IMR-90 (cell line): ENCODE results near the gene CMPK2. TPM values are rescaled to one million over a fixed set of nuclear protein-coding genes. Genes with fewer than 3 reads are reported as not detected.
A peak's percentile ranks its signal among the peaks of the same experiment; 100 is the strongest.

ENCODE experiments used
- ATAC-seq: fragments of 200-7000 bp; cut with Tn5 transposase; 2 replicates; pipeline ENCODE4 v1.9.1; 2020; ENCODE audit warnings: low read depth, mild to moderate bottlenecking, moderate library complexity
- BruUV-seq: library from RNA; stranded (reverse); fragments of 400-500 nt; replicated peaks from 2 replicates; lab custom pipeline; 2021; lab: Mats Ljungman, UMichigan
- CTCF ChIA-PET: fragments of 300-600 bp; formaldehyde crosslinking; extraction: SDS; loops from one replicate; lab custom pipeline; 2021; ENCODE audit warnings: antibody characterized with exemption; lab: Yijun Ruan, JAX
- POLR2A ChIA-PET: fragments of 300-600 bp; sonication (Branson Sonifier 250); formaldehyde crosslinking; loops from one replicate; lab custom pipeline; 2022; ENCODE audit warnings: antibody characterized with exemption; ENCODE audit not compliant: unreplicated experiment; lab: Charles Lee
- DNase-seq: peaks from one replicate; pipeline ENCODE4 v3.0.0; 2013
- H2AFZ ChIP-seq: replicated peaks from 2 replicates; pipeline ENCODE3; 2013; ENCODE audit warnings: low read length, mild to moderate bottlenecking; ENCODE audit not compliant: poor library complexity
- H2AK5ac ChIP-seq: 2 replicates; pipeline ENCODE4 v1.6.1; 2013; ENCODE audit warnings: low read depth, low read length, inconsistent platforms
- H2AK9ac ChIP-seq: replicated peaks from 2 replicates; pipeline ENCODE3; 2013; ENCODE audit warnings: mild to moderate bottlenecking, low read depth, low read length, moderate library complexity; ENCODE audit not compliant: poor library complexity
- H2BK120ac ChIP-seq: 2 replicates; pipeline ENCODE4 v1.6.1; 2013; ENCODE audit warnings: low read depth, low read length, inconsistent platforms
- H2BK15ac ChIP-seq: 3 replicates; pipeline ENCODE4 v1.6.1; 2013; ENCODE audit warnings: low read depth, low read length, inconsistent platforms
- H2BK20ac ChIP-seq: 2 replicates; pipeline ENCODE4 v1.6.1; 2013; ENCODE audit warnings: low read depth, mild to moderate bottlenecking, inconsistent platforms, low read length, moderate library complexity
- H2BK5ac ChIP-seq: 2 replicates; pipeline ENCODE4 v1.6.1; 2013; ENCODE audit warnings: mild to moderate bottlenecking, low read depth, low read length, inconsistent platforms; ENCODE audit not compliant: poor library complexity, severe bottlenecking
- H3K14ac ChIP-seq: replicated peaks from 2 replicates; pipeline ENCODE4 v1.6.1; 2013; ENCODE audit warnings: low read depth, low read length, inconsistent platforms
- H3K18ac ChIP-seq: 2 replicates; pipeline ENCODE4 v1.6.1; 2013; ENCODE audit warnings: low read depth, low read length, control low read depth
- H3K23ac ChIP-seq: 2 replicates; pipeline ENCODE4 v1.6.1; 2013; ENCODE audit warnings: low read depth, low read length, inconsistent platforms
- H3K27ac ChIP-seq: 2 replicates; pipeline ENCODE4 v1.5.1; 2013; ENCODE audit warnings: mild to moderate bottlenecking, control low read depth, low read length; ENCODE audit not compliant: insufficient read depth
- H3K27me3 ChIP-seq: 2 replicates; pipeline ENCODE4 v1.6.1; 2013; ENCODE audit warnings: low read length; ENCODE audit not compliant: control insufficient read depth, insufficient read depth
- H3K36me3 ChIP-seq: 2 replicates; pipeline ENCODE4 v1.6.1; 2013; ENCODE audit warnings: low read length, mixed read lengths; ENCODE audit not compliant: control insufficient read depth, insufficient read depth
- H3K4ac ChIP-seq: 2 replicates; pipeline ENCODE4 v1.6.1; 2013; ENCODE audit warnings: low read depth, low read length, inconsistent platforms
- H3K4me1 ChIP-seq: 2 replicates; pipeline ENCODE4 v1.6.1; 2013; ENCODE audit warnings: low read length, mixed read lengths; ENCODE audit not compliant: control insufficient read depth, insufficient read depth
- H3K4me2 ChIP-seq: 2 replicates; pipeline ENCODE4 v1.6.1; 2013; ENCODE audit warnings: low read depth, mild to moderate bottlenecking, control low read depth, low read length, moderate library complexity
- H3K4me3 ChIP-seq: 2 replicates; pipeline ENCODE4 v1.5.1; 2013; ENCODE audit warnings: low read depth, mild to moderate bottlenecking, control low read depth, low read length, moderate library complexity; ENCODE audit not compliant: insufficient read depth
- H3K56ac ChIP-seq: 2 replicates; pipeline ENCODE4 v1.6.1; 2013; ENCODE audit warnings: low read length, inconsistent platforms; ENCODE audit not compliant: insufficient read depth; ENCODE audit errors: extremely low read depth
- H3K79me1 ChIP-seq, 2 experiments: 2 replicates each; pipeline ENCODE4 v1.6.1; 2013; ENCODE audit warnings: low read length in 2 of 2, inconsistent platforms in 1 of 2, low read depth in 1 of 2
- H3K9ac ChIP-seq: 2 replicates; pipeline ENCODE4 v1.6.1; 2013; ENCODE audit warnings: low read depth, low read length, control low read depth
- H3K9me1 ChIP-seq: 2 replicates; pipeline ENCODE4 v1.6.1; 2013; ENCODE audit warnings: low read length, inconsistent platforms; ENCODE audit not compliant: insufficient read depth
- H3K9me3 ChIP-seq: 2 replicates; pipeline ENCODE4 v1.6.1; 2013; ENCODE audit warnings: low read length; ENCODE audit not compliant: control insufficient read depth, insufficient read depth
- H4K20me1 ChIP-seq: 2 replicates; pipeline ENCODE4 v1.6.1; 2013; ENCODE audit warnings: low read length, inconsistent platforms; ENCODE audit not compliant: insufficient read depth
- H4K5ac ChIP-seq: 2 replicates; pipeline ENCODE4 v1.6.1; 2013; ENCODE audit warnings: mild to moderate bottlenecking, low read depth, low read length, control low read depth
- H4K8ac ChIP-seq, 2 experiments: 2 replicates each; pipeline ENCODE4 v1.6.1; 2013; ENCODE audit warnings: low read depth in 2 of 2, low read length in 2 of 2, control low read depth in 1 of 2, inconsistent platforms in 1 of 2
- H4K91ac ChIP-seq: 2 replicates; pipeline ENCODE4 v1.6.1; 2013; ENCODE audit warnings: low read depth, low read length, inconsistent platforms; ENCODE audit not compliant: insufficient read depth
- CHD1 ChIP-seq: IDR thresholded peaks from 2 replicates; pipeline ENCODE4 v1.6.1; 2012; ENCODE audit warnings: low read depth, low read length, improper control_type of control experiment
- SMC3 ChIP-seq: fragments of 150-350 bp; IDR thresholded peaks from 2 replicates; pipeline ENCODE4 v1.6.1; 2016; ENCODE audit warnings: low read depth, mild to moderate bottlenecking, antibody characterized with exemption, low read length, moderate library complexity
- WGBS, 2 experiments: methylation state at CpG; one replicate each; pipeline versions ENCODE4 v1.1.5 to v1.1.7; 2013; ENCODE audit warnings: missing lambda C conversion rate in 2 of 2; ENCODE audit not compliant: insufficient read length in 1 of 2; ENCODE audit errors: extremely low coverage in 2 of 2; 5-methylcytosine and 5-hydroxymethylcytosine counted together
- dilution Hi-C: fragments of 300-500 bp; cut with HindIII; formaldehyde crosslinking; loops from one replicate; pipeline ENCODE4 v1.14.3; 2018; ENCODE audit warnings: low sequenced_read_pairs; ENCODE audit not compliant: unreplicated experiment
- in situ Hi-C: fragments of 300-500 bp; cut with MboI; formaldehyde crosslinking; loops from 3 replicates; pipeline ENCODE4 v1.14.3; 2019; ENCODE audit warnings: low sequenced_read_pairs, inconsistent platforms, mixed read lengths
- intact Hi-C: fragments of 100-400 bp; cut with micrococcal nuclease; formaldehyde crosslinking; loops from 2 replicates; pipeline ENCODE4 v1.10.0; 2022
- polyA plus RNA-seq, 3 experiments: library from polyadenylated mRNA; depleted of rRNA; stranded (reverse); fragments of >200 nt; gene quantifications; 2 replicates each; pipeline ENCODE4 v1.2.3, GENCODE V29; 2012; ENCODE audit warnings: low replicate concordance in 1 of 3
- total RNA-seq: library from RNA; depleted of rRNA; stranded (reverse); fragments of >200 nt; gene quantifications from 2 replicates; pipeline ENCODE4 v1.2.3, GENCODE V29; 2012
- TF ChIP-seq, protein P1 (sequence below): fragments of 150-350 bp; IDR thresholded peaks from 2 replicates; pipeline ENCODE4 v1.6.1; 2017; ENCODE audit warnings: mild to moderate bottlenecking, antibody characterized with exemption, low read length, low read depth

CMPK2 gene
- total and polyA plus RNA-seq, 2 of the 4 experiments (the other 2 are of a cell fraction), result 0.03 to 0.18 TPM

DNA sequence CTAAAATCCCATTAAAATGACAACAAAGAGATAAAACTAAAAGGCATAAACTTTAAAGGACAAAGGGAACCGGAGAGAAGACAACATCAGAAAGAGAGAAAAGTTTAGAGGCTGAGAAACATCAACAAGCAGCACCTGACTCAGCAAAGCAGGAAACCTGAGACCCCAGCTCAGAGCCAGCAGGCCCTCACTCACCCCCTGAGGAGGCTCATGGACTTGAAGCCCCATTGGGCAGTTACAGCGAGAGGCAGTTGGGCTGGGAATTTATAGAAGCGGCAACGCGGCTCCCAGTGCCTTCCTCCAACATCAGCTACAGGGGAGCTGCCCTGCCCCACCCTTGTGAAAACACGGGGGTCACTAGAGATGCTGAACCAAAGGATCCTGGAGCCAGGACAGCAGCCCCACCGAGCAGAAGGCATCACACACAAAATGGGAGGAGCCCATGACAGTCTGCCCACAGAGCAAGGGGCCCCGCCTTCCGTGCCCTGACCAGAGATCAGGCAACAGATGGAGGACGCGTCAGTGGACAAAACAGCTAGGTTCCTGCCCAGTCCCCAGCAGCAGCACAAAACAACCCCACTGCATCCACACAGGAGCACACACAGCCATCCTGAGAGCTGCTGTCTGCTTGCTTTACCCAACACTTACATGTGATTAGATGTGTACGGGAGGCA, 52.7 kb downstream of the CMPK2 start:
- Histone ChIP-seq H2BK120ac (no peak overlapping the region), H3K36me3 (no peaks in the 10 kb centered on the region), H3K4me3 (no peak overlapping the region), H3K4me1 (no peaks in the 10 kb centered on the region), H3K18ac (no peak overlapping the region), H3K27ac (no peak overlapping the region), H4K20me1 (no peaks in the 10 kb centered on the region), H2BK5ac (no peak overlapping the region), H3K79me1 (no peaks in the 10 kb centered on the region), H3K9me1 (no peaks in the 10 kb centered on the region), H3K9ac (no peak overlapping the region), H2AK5ac (no peak overlapping the region), H3K14ac (no peak overlapping the region), H3K9me3 (no peaks in the 10 kb centered on the region), H4K8ac (no peak overlapping the region), H3K23ac (no peak overlapping the region), H2AK9ac (no peak overlapping the region), H4K91ac (no peak overlapping the region; the same call in 1 of the 2 replicates), H3K56ac (no peak overlapping the region), H2BK15ac (no peak overlapping the region), H3K4me2 (no peak overlapping the region), H3K27me3 (no peaks in the 10 kb centered on the region; the same call in 1 of the 2 replicates), H2BK20ac (no peak overlapping the region), H4K5ac (no peak overlapping the region), H3K4ac (no peak overlapping the region), H2AFZ (peak overlapping the region; percentile 1)
- ChIA-PET POLR2A (no interaction called here), CTCF (no interaction called here)
- dilution Hi-C loops, result no loop called here
- in situ Hi-C loops, result no loop called here
- intact Hi-C loops, result no loop called here
- no TSS peak for BruUV-seq
- ATAC-seq, result no peak
- no peak for DNase-seq
- TF ChIP-seq, protein P1, sequence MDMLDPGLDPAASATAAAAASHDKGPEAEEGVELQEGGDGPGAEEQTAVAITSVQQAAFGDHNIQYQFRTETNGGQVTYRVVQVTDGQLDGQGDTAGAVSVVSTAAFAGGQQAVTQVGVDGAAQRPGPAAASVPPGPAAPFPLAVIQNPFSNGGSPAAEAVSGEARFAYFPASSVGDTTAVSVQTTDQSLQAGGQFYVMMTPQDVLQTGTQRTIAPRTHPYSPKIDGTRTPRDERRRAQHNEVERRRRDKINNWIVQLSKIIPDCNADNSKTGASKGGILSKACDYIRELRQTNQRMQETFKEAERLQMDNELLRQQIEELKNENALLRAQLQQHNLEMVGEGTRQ, result no peak
- no peak for TF ChIP-seq CHD1
- no peak for TF ChIP-seq SMC3
- WGBS, 2 experiments, result 80% methylated on average over 2 of the region's 12 CpGs; no CpG with 5 or more reads in 1 of the 2 experiments
